Neural cell (in vitro differentiated cells): ENCODE data around the gene HDAC9. TPM values are rescaled to one million over a fixed set of nuclear protein-coding genes. Genes with fewer than 3 reads are reported as not detected.

ENCODE experiments used
- H2AFZ ChIP-seq: fragments of 200-600, 300-800 bp; sonication (generic), shearing (Covaris generic); 2 replicates; pipeline ENCODE4 v1.6.0; 2014; ENCODE audit warnings: low read depth, mild to moderate bottlenecking, antibody characterized with exemption, low read length, moderate library complexity
- H3F3A ChIP-seq: fragments of 200-600 bp; shearing (Covaris generic); 2 replicates; pipeline ENCODE4 v1.6.1; 2016; ENCODE audit warnings: mild to moderate bottlenecking, moderate library complexity, mixed read lengths, antibody characterized with exemption, low read length; ENCODE audit not compliant: insufficient read depth, poor library complexity, severe bottlenecking
- H3K27ac ChIP-seq: fragments of 200-600, 300-800 bp; sonication (generic), shearing (Covaris generic); 2 replicates; pipeline ENCODE4 v1.5.1; 2014; ENCODE audit warnings: mild to moderate bottlenecking, low read length, moderate library complexity
- H3K27me3 ChIP-seq: fragments of 300-800, 200-600 bp; sonication (generic), shearing (Covaris generic); 2 replicates; pipeline ENCODE4 v1.6.0; 2014; ENCODE audit warnings: mild to moderate bottlenecking, low read depth, low read length, moderate library complexity; ENCODE audit not compliant: insufficient read depth
- H3K36me3 ChIP-seq: fragments of 300-800, 200-600 bp; sonication (generic), shearing (Covaris generic); 2 replicates; pipeline ENCODE4 v1.5.1; 2014; ENCODE audit warnings: mild to moderate bottlenecking, antibody characterized with exemption, low read length, moderate library complexity; ENCODE audit not compliant: insufficient read depth
- H3K4me2 ChIP-seq: fragments of 300-800, 200-600 bp; sonication (generic), shearing (Covaris generic); 2 replicates; pipeline ENCODE4 v1.6.0; 2014; ENCODE audit warnings: mild to moderate bottlenecking, low read length
- H3K4me3 ChIP-seq: fragments of 300-800, 200-600 bp; sonication (generic), shearing (Covaris generic); 2 replicates; pipeline ENCODE4 v1.5.1; 2014; ENCODE audit warnings: mild to moderate bottlenecking, low read length, moderate library complexity
- H3K79me2 ChIP-seq: fragments of 200-600 bp; shearing (Covaris generic); replicated peaks from 2 replicates; pipeline ENCODE4 v1.6.0; 2014; ENCODE audit warnings: mild to moderate bottlenecking, low read length, moderate library complexity; ENCODE audit not compliant: insufficient read depth
- H3K9ac ChIP-seq: fragments of 300-800, 200-600 bp; sonication (generic), shearing (Covaris generic); 2 replicates; pipeline ENCODE4 v1.6.1; 2016; ENCODE audit warnings: mild to moderate bottlenecking, low read length, mixed read lengths
- H3K9me2 ChIP-seq: fragments of 200-600 bp; shearing (Covaris generic); 2 replicates; pipeline ENCODE4 v1.6.1; 2016; ENCODE audit warnings: mild to moderate bottlenecking, low read length, mixed read lengths; ENCODE audit not compliant: insufficient read depth
- H3K9me3 ChIP-seq: fragments of 200-600, 300-800 bp; sonication (generic), shearing (Covaris generic); 2 replicates; pipeline ENCODE4 v1.6.1; 2016; ENCODE audit warnings: mild to moderate bottlenecking, mixed run types, low read length, moderate library complexity, mixed read lengths
- H4K20me1 ChIP-seq: fragments of 200-600 bp; shearing (Covaris generic); 2 replicates; pipeline ENCODE4 v1.6.1; 2016; ENCODE audit warnings: mild to moderate bottlenecking, mixed run types; ENCODE audit not compliant: insufficient read depth
- CTCF ChIP-seq: fragments of 450-650 bp; IDR thresholded peaks from 2 replicates; pipeline ENCODE4 v1.5.1; 2014; ENCODE audit warnings: antibody characterized with exemption, mild to moderate bottlenecking, moderate library complexity; ENCODE audit not compliant: poor library complexity, severe bottlenecking
- EP300 ChIP-seq: fragments of 450-650 bp; conservative IDR thresholded peaks from 2 replicates; pipeline ENCODE4 v1.6.1; 2014; ENCODE audit warnings: antibody characterized with exemption, mild to moderate bottlenecking, moderate library complexity; ENCODE audit not compliant: poor library complexity, severe bottlenecking
- EZH2 ChIP-seq: fragments of 200-600, 300-800 bp; shearing (Covaris generic), sonication (generic); IDR thresholded peaks from 2 replicates; pipeline ENCODE4 v1.6.1; 2014; ENCODE audit warnings: antibody characterized with exemption, low read length, borderline replicate concordance, mild to moderate bottlenecking; ENCODE audit not compliant: insufficient read depth, poor library complexity, severe bottlenecking
- MXI1 ChIP-seq: fragments of 450-650 bp; conservative IDR thresholded peaks from 2 replicates; pipeline ENCODE4 v1.6.1; 2014; ENCODE audit warnings: antibody characterized with exemption, mild to moderate bottlenecking; ENCODE audit not compliant: poor library complexity, severe bottlenecking
- POLR2AphosphoS5 ChIP-seq: IDR thresholded peaks from 2 replicates; pipeline ENCODE4 v1.6.1; 2012
- RAD21 ChIP-seq: fragments of 450-650 bp; conservative IDR thresholded peaks from 2 replicates; pipeline ENCODE4 v1.6.1; 2014; ENCODE audit warnings: antibody characterized with exemption, mild to moderate bottlenecking, moderate library complexity
- SMC3 ChIP-seq: fragments of 450-650 bp; conservative IDR thresholded peaks from 2 replicates; pipeline ENCODE4 v1.6.1; 2014; ENCODE audit warnings: antibody characterized with exemption, mild to moderate bottlenecking, moderate library complexity; ENCODE audit not compliant: poor library complexity
- TAF1 ChIP-seq: IDR thresholded peaks from 2 replicates; pipeline ENCODE4 v1.6.1; 2012; ENCODE audit warnings: low read depth
- polyA plus RNA-seq: library from polyadenylated mRNA; depleted of rRNA; stranded (reverse); fragments of >200 nt; gene quantifications from 2 replicates; pipeline ENCODE4 v1.2.3, GENCODE V29; 2014
- TF ChIP-seq, protein P1 (sequence below): IDR thresholded peaks from 2 replicates; pipeline ENCODE4 v1.6.1; 2012; ENCODE audit warnings: borderline replicate concordance

Gene HDAC9
- polyA plus RNA-seq, 1 donor from 2014 or later: 15.9 TPM

DNA sequence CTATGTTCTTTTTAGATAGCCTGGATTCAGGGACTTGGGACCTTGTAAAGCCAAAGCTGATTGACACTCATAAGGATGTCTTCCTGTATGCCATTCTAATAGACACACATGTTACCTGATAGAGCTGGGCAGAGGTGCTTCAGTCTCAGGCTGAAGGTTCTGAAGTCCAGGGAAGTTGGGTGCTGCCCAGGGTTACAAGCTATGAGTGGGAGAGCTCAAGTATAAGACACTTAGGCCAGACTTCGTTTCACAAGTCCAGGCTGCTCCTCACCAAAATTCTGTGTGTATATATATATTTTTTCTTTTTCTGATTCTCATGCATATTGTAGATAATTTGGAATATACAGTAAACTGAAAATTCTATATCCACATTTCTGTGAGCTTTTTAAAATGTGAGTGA is 144.2 kb downstream of the HDAC9 start:
- H3K9me2 ChIP-seq: no peaks in the 10 kb centered on the region
- H3K79me2 ChIP-seq: no peaks in the 10 kb centered on the region
- H3K27me3 ChIP-seq: no peaks in the 10 kb centered on the region
- no peaks in the 10 kb centered on the region for H3K9me3 ChIP-seq
- no peak overlapping the region for H2AFZ ChIP-seq
- no peak overlapping the region for H3K27ac ChIP-seq
- no peaks in the 10 kb centered on the region for H3K36me3 ChIP-seq
- no peak overlapping the region for H3K4me3 ChIP-seq
- no peak overlapping the region for H3K9ac ChIP-seq
- TF ChIP-seq, protein P1, sequence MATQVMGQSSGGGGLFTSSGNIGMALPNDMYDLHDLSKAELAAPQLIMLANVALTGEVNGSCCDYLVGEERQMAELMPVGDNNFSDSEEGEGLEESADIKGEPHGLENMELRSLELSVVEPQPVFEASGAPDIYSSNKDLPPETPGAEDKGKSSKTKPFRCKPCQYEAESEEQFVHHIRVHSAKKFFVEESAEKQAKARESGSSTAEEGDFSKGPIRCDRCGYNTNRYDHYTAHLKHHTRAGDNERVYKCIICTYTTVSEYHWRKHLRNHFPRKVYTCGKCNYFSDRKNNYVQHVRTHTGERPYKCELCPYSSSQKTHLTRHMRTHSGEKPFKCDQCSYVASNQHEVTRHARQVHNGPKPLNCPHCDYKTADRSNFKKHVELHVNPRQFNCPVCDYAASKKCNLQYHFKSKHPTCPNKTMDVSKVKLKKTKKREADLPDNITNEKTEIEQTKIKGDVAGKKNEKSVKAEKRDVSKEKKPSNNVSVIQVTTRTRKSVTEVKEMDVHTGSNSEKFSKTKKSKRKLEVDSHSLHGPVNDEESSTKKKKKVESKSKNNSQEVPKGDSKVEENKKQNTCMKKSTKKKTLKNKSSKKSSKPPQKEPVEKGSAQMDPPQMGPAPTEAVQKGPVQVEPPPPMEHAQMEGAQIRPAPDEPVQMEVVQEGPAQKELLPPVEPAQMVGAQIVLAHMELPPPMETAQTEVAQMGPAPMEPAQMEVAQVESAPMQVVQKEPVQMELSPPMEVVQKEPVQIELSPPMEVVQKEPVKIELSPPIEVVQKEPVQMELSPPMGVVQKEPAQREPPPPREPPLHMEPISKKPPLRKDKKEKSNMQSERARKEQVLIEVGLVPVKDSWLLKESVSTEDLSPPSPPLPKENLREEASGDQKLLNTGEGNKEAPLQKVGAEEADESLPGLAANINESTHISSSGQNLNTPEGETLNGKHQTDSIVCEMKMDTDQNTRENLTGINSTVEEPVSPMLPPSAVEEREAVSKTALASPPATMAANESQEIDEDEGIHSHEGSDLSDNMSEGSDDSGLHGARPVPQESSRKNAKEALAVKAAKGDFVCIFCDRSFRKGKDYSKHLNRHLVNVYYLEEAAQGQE: no peak
- TF ChIP-seq CTCF (no peak), EP300 (no peak)
- no peak overlapping the region for H3K4me2 ChIP-seq
- H3F3A ChIP-seq: no peaks in the 10 kb centered on the region
- H4K20me1 ChIP-seq: no peaks in the 10 kb centered on the region

DNA sequence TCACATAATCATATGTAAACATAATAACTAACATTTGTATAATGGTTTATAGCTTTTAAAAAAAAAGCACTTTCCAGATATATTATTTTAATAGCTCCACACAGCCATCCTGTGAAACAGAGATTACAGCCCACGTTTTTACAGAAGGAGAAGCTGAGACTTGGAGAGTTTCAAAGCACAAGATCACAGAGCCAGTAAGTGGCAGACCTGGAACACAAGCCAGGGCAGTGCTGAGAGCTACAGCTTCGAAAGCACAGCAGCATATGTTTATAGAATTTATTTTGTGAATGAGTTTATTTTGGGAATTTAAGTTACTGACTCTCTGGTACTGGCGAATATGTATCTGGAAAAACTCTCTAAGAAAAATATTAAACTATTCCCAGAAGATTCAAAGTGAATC is 149.4 kb downstream of the HDAC9 start:
- Histone ChIP-seq H3K9ac (no peak overlapping the region), H3F3A (no peaks in the 10 kb centered on the region), H3K27ac (no peak overlapping the region), H3K4me2 (no peak overlapping the region), H2AFZ (no peak overlapping the region), H4K20me1 (no peaks in the 10 kb centered on the region), H3K27me3 (no peaks in the 10 kb centered on the region), H3K79me2 (no peaks in the 10 kb centered on the region), H3K9me2 (no peaks in the 10 kb centered on the region), H3K9me3 (no peaks in the 10 kb centered on the region), H3K4me3 (no peak overlapping the region), H3K36me3 (peaks cover 5% of the 10 kb centered on the region)
- TF ChIP-seq CTCF (no peak), POLR2AphosphoS5 (no peak), EP300 (no peak), SMC3 (no peak), EZH2 (no peak), MXI1 (no peak), TAF1 (no peak), RAD21 (no peak)
- TF ChIP-seq, protein P1: no peak
